HG03039 (cell line): ENCODE data around the gene KCNJ10.

Source experiments
- ATAC-seq: cut with Tn5 transposase; IDR thresholded peaks from one replicate; pipeline ENCODE4 v1.9.1; 2021; ENCODE audit warnings: mild to moderate bottlenecking, moderate library complexity; ENCODE audit not compliant: unreplicated experiment

KCNJ10 gene

DNA sequence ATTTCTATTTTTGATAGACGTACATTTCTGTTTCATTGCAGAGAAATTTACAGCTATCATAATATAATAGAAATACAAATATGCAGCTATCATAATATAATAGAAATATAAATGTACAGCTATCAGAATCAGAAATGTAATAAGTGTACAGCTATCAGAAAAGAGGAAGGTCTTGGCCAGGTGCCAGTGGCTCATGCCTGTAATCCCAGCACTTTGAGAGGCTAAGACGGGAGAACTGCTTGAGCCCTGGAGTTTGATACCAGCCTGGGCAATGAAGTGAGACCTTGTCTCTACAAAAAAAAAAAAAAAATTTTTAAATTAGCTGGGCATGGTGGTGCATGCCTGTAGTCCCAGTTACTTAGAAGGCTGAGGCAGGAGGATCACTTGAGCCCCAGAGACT is 76.0 kb downstream of the KCNJ10 start:
- ATAC-seq, result no peak

DNA sequence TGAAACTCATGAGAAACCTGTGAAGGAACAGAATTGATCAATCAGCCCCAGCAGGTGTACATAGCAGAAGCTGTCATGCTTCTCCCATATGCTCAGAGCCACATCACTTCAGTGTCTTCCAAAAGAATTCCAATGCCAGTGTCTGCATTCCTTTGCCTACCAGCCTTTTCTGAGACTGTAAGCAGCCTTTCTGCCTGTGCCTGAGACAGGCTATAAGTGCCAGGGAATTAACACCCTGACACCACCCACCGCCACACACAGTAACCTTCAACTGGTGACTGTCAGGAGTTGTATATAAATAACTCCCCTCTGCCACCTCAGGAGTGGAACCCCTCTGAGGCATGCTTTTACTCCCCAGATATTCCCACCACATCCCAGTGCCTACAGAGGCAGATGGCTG is 77.8 kb downstream of the KCNJ10 start:
- no peak for ATAC-seq

DNA sequence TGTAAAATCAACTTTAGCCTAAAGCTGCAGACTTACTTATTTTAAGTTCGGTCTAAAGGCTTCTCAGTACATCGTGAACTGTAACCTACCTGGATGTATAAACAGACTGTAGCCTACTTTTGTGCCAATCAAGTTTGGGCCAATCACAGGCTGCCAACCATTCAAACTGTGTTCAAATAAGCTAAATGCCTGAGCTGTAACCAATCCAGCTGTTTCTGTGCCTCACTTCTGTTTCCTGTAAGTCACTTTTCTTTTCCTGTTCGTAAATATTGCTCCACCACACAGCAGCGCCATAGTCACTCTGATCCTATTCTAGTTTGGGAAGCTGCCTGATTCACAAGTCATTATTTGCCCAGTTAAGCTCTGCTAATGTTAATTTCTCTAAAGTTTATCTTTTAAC is 78.4 kb downstream of the KCNJ10 start:
- no peak for ATAC-seq

DNA sequence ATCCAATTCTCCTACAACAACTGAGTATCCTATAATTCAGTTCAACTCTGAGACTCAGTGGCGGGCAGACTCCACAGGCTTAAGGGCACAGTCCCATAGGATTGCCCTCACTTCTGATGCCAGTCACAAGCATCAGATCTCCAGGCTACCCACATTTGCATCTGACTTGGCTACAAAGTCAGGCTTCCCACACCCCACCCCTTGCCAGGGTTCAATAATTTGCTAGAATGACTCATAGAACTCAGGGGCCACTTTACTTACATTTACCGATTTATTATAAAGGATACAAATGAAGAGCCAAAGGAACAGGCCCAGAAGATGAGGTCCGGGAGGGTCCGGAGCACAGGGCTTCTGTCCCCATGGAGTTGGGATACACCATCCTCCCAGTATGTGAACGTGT is 80.0 kb downstream of the KCNJ10 start:
- no peak for ATAC-seq

DNA sequence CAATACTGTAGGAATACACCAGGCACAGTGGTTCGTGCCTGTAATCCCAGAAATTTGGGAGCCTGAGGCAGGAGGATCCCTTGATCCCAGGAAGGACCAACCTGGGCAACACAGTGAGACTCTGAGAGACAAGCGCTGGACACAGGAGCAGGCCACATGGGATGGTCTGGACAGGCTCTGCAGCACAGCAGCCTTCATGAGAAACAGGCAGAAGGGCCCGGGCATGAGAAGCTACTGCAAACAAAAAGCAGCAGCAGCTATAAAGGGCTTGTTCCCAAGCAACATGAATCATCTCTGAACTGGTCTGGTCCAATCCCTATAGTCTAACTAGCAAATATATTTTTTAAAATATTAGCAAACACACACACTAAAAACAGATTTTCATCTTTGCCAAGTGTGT is 80.4 kb downstream of the KCNJ10 start:
- ATAC-seq, result no peak

DNA sequence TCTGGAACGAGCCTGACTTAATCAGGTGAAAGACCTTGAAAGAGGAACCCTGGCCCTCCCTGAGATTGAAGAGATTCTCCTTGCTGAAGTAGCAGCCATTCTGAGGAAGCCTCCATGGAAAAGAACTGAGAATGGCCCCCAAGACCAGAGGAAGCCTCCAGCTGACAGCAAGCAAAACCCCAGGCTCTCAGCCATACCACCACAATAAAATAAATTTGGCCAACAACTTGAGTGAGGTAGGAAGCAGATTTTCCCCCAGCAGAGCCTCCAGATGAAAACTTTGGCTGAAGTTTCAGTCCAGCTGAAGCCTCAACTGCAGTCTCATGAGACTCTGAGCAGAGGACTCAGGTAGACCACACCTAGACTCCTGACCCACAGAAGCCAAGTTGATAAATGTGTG is 82.0 kb downstream of the KCNJ10 start:
- no peak for ATAC-seq

DNA sequence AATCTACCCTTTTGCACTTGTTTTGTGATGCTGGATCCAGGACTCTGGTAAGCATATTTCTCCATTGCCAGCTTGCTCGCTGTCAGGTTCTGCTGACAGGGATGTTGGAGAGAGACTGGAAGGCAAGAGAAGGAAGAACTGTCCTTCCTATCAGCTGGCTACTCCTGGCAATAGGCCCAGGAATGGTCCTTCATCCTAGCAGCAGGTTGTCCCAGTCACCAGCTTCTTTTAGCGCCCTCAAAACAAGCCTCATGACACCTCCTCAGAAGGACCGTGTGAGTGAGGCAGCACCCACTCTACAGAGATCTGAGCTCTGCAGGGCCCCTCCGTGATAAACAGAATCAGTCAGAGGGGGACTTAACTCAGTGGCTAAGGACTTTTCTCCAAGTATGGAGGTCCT is 82.8 kb downstream of the KCNJ10 start:
- no peak for ATAC-seq

DNA sequence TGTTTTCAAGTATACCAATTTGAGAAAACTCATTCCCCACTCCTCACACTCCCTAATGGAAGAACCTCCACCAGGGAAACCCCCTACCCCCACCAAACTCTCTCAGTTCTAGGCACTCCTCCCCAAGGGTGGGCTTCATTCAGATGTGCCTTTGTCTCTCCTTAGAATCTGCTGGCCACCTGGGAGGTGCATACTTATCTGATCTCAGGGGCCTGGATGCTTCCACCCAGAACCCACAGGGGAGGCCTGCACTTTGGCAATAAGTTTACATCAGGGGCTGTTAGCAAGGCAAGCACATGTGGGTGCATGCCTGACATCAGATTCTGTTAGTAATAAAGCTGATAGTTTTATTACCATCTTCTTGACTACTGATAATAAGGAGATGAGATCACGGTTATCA is 83.4 kb downstream of the KCNJ10 start:
- ATAC-seq, result no peak

DNA sequence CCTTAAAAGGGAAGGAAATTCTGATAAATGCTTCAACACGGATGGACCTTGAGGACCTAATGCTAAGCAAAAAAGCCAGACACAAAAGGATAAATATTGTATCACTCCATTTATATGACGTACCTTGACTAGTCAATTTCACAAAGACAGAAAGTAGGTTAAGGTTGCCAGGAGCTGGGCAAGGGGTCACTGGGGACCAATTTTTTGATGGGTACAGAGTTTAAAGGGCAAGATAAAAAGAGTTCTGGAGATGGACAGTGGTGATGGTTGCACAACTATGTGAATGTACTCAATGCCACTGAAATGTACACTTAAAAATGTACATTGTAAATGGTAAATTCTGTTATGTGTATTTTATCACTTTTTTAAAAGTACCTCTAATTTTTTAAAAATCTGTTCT is 83.9 kb downstream of the KCNJ10 start:
- no peak for ATAC-seq

DNA sequence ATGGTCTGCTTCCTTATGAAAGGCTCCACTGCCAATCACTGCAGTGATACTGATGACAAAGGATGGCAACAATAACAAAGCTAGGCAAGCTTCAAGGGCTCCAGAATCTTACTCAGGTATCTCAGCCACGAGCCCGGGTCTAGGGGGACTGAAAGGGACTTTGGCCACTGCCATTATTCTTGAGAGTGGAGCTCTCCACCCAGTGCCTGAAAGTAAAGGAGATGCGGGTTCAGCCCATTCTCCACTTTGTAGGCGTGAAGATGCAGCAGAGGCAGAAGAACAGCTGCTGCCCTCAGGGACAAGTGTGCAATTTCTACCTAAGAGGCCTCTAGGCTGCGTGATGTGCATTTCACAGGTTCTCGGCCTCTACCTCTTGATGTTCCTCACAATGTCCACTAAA is 84.5 kb downstream of the KCNJ10 start:
- no peak for ATAC-seq

DNA sequence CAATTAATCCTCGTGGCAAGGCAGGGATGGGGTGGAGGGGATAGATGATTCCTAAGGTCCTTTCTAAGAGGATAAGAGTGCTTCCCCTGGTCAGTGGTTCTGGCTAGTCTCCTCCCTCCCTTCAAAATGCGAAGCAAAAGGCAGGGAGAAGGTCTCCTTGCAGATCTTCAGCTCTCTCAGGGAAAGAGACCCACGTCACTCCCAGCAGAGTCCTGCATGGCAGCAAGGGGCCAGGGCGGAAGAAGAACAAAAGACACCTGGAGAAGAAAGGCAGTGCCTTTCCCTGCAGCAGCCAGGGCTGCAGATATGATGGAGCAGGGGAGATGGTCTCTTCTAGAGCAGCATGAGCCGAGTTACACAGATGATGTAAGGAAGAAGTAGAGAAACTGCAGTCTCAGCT is 86.3 kb downstream of the KCNJ10 start:
- ATAC-seq, result no peak

DNA sequence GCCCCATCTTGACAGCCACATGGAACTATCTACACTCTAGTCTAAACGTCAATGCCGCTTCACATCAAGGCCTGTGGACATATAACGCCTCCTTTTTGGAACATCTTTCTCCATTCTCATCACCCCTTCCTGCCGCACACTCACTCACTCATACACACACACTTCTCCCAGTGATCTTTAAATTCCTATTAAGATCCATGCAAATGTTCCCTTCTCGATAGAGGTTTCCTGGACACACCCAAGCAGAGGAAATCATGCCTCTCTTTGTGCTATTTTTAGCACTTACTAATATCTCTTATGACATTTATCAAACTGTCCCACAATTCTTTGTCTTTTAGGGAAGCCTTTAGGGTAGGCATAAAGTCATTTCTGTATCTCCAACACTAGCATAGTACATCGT is 87.7 kb downstream of the KCNJ10 start:
- ATAC-seq, result no peak

DNA sequence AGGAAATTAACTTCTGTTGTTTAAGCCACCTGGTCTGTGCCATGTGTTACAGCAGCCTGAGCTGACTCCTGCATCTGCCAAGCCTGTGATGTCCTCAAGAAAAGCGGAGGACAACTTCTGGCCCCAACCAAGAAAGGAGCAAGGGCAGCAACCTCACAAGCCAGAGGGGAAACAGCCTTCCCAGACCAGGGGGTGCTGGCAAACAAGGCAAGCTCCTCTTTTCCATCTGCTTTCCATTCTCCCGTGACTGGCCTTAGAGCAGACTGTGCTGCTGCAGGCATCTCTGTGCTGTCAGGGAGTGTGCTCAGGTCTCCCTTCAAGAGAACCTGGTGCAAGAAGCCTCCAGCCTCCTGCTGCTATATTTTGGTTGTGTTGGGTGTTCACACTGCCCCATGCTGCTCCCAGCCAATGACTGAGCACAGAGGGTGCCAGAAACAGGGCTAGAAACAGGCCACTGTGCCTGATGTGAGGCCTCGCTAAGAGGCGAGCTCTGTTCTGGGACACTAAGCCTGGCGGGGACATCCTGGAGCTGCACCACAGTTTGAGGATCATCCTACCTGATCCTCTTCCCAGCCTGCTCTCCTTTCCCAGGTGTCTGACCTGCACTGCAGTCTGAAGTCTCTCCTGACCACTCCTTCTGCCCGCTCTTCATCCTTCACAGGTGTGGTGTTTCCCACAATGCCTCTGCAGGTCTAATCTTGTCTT is 88.5 kb downstream of the KCNJ10 start:
- ATAC-seq, result no peak

DNA sequence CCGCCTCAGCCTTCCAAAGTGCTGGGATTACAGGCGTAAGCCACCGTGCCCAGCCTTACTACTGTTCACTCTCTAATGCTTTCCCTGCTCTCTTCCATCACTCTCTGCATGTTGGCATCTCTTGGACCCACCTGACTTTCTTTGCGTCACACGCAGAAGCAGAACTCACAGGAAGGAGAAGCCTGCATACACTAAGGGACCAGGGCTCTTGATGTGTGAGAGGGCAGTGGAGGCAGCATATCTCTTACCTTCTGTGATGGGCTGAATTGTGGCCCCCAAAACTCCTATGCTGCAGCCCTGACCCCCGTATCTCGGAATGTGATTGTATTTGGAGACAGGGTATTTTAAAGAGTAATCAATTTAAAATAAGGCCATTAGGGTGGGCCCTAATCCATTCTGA is 89.2 kb downstream of the KCNJ10 start:
- no peak for ATAC-seq

DNA sequence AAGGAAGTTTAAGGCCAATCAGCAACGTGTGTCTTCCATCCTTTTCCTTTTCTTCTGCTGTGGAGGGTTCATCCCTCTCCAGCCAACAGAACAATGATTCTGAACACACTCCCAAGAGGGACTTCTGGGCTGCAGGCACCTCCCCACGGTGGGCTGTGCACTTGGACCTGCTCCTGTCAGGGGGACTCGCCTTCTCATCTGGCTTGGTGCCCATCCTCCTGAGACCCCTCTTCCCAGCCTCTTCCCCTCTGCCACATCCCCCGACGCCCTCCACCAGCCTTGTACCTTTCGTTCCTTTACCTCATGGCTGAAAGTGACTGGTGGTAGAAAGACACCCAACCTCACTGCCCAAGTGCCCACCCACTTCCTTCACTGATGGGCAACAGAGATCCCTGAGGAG is 89.9 kb downstream of the KCNJ10 start:
- no peak for ATAC-seq

DNA sequence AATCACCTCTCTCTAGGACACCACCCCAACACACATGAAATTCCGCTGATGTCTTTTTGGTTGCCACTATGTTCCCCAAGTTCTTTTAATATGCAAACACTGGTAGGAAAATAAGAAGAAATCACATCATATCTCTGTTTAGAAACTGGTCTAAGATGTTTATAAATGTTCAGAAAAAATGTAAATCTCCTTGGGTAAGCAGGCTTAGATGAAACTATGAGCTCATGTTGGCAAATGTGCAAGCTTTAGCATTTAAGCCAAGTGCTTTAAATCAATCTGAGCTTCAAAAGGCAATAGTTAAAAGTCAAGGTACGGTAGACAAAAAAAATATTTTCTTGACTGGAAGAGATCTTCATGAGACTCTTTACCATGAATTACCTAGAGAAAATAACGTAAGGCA is 90.7 kb downstream of the KCNJ10 start:
- no peak for ATAC-seq

DNA sequence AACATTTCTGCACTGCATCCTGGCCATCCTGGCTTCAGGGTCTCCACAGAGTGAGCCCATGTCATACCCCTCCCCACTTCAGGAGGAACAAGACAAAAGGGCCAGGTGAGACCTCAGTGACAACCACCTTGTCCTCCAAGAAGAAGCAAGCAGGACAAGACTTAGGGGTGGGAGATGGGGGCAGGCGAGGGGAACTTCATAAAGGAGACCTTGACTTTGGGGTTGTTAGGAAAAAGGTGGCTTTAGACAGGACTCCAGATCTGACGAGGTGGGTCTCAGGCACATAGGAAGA is 91.9 kb downstream of the KCNJ10 start:
- ATAC-seq, result no peak

DNA sequence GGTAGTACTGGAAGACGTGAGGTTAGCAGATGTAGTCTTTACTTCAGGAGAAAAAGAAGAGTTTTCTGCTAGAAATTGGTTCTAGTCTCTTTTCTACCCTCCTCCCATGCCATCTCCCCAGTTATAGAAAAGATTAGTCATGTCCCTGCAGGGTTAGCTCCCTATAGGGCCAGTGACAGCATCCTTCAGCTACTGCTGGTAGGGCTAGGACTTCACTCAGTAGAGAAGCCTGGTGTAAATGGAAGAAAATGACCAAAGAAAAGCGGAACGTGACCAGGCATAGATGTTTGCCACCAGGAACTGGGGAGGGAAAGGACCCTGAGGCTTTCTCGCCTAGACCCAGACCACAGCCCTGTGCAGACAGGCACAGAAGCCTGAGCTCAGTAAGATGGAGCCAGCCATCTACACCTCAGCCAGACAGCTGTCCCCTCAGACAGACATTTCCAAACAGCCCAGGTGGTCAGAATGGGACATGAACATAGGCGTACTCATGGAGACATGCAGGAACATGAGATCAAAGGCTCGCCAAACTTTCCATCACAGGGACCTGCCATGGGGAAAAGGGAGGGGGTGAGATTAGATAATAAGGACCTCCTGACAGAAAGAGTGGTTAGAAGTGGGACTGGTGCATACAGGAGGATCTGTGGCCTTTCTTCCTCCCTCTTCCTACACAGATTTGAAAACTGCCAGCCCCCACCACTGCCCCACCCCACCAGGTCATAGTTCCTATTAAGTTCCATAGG is 92.4 kb downstream of the KCNJ10 start:
- ATAC-seq, result no peak

DNA sequence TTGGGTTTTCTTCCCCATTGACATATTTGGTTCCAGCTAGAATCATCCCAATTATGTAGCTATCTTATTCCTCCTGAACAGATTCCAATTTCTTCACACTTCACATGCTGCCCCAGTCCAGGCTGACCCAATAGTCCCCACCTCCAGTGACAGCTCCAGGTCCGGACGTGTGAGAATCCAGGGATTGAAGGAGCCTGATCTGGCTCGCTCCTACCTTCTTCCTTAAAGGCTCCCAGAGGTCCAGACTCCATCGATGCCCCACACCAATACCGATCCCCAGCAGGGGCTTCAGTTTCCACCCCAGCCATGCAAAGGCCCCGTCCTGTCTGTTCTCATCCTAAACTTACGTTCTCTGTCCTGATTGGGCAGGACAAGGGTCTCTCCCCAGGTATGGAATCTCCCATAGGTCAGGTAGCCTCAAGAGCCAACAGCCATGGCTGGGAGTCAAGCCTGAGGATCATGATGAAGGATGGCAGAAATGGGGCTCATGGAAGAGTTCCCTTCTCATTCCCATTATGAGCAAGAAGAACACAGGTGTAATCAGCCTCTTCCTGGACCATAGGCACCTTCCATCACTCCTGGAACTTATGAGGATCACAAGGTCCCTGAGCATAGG is 95.5 kb downstream of the KCNJ10 start:
- no peak for ATAC-seq

DNA sequence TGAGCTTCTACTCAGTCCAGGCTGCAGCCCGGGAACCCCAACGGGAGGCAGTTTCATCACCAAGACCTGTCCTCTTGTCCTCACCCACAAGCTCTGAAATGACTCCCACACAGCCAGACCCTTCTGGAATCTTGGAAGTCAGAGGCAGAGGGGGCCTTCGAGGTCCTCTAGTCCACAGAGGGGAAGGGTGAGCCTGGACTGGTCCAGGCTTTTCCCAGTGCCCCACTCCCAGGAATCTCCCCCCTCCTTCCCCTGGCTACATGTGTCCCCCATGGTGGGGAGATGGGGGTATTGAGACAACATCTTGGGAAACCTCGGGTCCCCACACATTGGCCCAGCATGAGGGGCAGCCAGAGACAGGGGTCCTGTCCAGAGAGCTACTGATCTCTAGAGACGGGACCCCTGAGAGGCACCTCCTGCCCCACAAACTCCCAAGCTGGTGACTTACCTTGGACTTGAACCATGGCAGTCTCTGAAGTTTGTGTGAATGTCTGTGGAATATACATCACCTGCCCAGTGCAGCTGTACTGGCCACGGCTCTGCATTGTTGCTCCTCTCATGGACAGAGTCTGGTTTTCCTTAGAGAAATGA is 96.5 kb downstream of the KCNJ10 start:
- ATAC-seq, result no peak

DNA sequence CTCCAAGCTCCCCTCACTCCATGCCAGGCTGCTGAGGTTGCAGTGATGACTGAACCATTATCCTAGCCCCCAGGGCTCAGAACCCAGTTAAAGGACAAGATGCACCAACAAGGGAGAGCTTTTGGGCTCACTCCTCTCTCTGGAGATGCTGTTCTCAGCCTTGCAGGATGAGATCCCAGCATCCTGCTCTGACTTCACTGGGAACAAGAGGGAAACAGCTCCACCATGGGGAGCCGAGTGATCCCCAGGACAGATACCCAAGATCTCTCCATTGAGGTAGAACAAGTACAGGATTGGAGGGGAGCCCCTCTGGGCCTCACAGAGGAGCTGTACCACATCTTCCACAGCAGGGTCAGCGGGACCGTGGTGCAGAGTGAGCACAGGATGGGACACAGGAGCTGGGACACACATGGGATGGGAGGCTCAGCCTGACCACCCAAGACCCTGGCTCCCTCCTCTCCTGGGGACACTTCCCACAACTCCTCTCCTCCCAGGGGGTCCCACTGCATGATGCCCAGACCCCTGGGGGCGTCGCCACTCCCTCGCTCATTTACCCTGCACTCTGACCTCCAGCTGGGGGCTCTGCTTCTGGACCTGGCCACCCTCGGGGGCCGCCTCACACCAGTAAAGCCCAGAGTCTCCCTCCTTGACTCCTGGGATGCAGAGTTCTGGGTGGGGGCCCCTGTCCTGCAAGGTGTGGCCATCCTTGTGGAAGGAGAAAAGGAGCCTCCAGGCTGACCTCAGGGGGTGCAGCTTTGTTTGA is 97.3 kb downstream of the KCNJ10 start:
- ATAC-seq, result no peak
